Stimulated activated naive CD4-positive, alpha-beta T cell (primary cell): ENCODE measurements around the gene HNRNPC.

Source experiments
- DNase-seq, 6 experiments: peaks; one replicate each; lab custom pipeline; 2025; lab: John Stamatoyannopoulos, UW

Gene HNRNPC

DNA sequence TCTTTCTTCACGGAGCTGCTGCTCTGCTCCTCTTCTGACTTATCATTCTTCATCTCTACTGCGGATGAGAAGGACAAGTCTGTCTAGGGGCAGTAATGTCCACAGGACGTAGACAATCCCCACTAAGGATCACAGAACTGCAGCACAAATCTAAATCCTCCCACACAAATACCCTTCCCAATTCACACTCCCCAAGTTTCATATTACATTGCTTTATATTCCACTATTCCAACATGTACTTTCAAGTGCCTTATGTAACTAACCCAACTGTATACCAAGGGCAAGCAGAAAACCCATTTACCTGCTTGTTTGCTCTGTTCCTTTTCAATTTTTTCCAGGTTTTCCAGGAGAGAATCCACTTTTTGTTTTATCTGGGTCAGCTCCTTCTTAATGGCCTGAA lies 57.7 kb downstream of the HNRNPC start:
- DNase-seq: no peak

- no peak for DNase-seq
Measured at GRCh38 chr14:21210023-21210422, 59.2 kb downstream of the HNRNPC start.

DNA sequence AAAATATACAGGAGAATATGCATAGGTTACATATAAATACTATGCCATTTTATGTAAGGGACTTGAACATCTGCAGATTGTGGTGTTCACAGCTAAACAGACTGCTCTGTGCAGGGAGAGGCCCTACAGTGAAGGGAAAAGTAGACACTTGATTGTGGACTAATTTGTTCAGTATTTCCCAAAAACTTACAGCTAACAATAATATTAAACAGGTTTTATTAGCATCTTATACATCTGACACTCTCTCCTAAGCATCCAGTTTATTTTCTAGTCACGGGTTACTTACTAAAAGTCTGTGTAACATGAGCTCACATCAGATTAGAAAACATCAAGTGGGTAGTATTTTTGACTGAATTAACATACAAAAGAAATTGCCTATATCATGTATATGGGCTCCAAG lies 60.1 kb downstream of the HNRNPC start:
- no peak for DNase-seq

- DNase-seq: no peak
Measured at GRCh38 chr14:21208554-21208953, 60.7 kb downstream of the HNRNPC start.

- no peak for DNase-seq
Measured at GRCh38 chr14:21206753-21207684, 62.2 kb downstream of the HNRNPC start.

DNA sequence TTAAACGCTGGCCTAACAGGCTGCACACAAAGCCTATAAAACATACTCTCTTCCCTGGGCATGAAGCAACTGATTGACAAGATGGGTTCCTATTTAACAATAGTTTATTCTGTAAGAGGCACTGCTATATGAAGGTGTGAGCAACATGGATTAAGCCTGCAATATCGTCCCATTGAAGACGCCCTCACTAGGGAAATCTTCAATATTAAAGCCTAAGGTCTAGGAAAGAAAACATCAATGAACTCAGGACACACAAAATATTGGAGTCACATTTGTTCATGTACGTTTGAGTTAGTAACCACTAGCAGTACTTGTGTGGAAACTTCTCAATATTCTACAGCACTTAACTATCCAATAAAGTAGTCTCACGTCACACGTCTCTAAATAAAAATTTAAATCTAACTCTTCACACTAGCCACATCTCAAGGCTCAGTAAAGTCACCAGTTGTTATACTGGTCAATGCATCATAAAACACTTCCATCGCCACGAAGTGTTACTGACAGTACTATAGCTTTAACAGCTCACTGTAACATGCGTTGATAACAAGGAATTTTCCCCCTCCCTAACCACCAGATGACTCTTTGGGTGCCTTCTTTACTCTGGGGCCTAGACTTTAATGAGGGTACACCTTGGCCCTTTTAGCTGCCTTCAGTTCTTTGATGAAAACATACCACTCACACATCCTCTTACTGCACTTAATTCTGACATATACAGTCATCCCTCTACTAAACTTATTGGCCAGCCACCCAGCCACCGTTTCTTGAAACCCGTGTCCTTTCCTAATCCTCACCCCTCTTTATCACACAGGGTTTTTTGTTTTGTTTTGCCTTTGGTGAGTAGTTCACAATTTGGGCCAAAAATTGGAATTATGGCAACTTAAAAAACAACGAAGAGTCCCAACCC lies 63.3 kb downstream of the HNRNPC start:
- DNase-seq: no peak

DNA sequence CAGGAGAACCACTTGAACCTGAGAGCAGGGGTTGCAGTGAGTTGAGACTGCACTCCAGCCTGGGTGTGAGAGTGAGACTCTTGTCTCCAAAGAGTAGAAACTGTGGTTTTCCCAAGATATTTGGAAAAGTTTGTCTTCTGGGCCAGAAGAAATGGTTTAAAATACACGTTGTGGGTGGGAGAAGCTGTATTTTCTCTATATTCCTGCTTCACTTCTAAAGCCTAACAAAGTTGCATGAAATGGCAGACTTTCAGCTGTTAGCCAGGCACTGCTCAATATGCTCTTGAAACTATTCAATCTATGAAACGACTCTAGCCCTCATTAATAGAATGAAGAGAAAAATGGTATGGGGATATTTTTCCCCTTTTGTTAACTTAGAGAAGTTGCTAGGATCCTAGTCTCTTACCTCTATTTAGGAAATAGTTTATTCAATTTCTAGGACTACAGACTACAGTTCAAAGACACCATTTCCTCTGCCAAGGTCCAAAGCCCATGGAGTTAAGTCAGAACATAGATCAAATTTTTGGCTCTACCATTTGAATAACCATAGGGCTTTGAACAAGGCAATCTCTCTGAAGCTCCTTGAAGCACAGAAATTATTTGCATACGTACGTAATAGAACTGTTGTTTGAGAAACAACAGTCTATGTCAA lies 64.1 kb downstream of the HNRNPC start:
- DNase-seq: no peak

DNA sequence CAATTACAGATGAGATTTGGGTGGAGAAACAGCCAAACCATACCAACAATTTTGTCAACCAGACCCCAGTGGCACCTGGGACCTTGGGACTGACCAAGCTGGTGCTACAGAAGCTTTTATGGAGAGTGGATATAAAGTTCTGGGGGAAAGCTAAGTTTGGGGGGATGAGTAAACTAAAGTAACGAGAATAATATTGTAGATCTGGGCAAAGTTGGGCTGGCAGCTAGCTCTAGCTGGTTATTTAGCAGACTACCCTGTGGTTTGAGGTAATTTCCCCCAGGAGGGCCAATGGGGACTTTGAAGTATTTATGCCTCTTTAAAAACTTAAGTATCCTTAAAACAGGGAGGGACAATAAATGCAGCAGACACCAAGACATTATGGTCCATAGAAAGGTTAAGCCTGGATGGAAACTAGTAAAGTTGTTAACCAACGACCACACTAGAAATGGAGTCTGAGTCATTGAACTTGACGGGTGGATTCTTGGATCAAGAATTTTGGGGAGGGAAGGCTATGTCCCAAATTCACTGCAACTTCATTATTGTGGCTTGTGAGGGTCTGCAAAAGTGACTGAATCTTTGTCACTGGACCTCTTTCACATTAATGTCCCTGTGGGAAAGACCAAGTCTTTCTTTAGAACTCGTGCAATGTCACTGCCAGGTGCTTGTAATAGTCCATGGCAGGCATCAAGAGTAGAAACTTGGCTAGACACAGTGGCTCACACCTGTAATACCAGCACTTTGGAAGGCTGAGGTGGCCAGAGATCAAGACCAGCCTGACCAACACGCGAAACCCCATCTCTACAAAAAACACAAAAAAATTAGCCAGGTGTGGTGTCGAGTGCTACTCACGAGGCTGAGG lies 64.8 kb downstream of the HNRNPC start:
- DNase-seq: no peak

DNA sequence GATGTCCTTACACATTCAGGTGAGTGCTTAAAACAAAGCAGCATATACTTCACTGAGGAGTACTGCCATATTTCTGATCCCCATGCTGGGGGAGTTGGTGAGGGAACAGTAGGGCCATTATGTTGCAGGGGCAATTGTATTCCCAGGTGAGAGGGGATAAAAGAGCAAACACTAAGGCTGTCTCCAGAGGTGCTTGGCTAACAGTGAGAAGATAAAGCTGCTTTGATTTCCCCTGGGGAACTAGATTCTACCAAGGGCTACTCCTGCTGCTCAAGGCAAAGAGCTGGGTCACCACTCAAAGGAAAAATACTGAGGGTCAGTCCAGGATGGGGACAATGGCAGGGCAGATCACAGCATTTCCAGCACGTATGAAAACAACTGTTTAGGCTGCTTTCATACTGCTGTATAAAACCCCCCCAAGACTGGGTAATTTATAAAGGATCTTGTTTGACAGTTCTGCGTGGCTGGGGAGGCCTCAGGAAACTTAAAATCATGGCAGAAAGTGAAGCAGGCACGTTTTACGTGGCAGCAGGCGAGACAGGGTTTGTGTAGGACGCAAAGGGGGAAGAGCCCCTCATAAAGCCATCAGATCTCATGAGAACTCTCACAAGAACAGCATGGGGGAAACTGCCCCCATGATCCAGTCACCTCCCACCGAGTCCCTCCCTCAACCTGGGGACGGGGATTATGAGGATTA lies 65.6 kb downstream of the HNRNPC start:
- DNase-seq: no peak

DNA sequence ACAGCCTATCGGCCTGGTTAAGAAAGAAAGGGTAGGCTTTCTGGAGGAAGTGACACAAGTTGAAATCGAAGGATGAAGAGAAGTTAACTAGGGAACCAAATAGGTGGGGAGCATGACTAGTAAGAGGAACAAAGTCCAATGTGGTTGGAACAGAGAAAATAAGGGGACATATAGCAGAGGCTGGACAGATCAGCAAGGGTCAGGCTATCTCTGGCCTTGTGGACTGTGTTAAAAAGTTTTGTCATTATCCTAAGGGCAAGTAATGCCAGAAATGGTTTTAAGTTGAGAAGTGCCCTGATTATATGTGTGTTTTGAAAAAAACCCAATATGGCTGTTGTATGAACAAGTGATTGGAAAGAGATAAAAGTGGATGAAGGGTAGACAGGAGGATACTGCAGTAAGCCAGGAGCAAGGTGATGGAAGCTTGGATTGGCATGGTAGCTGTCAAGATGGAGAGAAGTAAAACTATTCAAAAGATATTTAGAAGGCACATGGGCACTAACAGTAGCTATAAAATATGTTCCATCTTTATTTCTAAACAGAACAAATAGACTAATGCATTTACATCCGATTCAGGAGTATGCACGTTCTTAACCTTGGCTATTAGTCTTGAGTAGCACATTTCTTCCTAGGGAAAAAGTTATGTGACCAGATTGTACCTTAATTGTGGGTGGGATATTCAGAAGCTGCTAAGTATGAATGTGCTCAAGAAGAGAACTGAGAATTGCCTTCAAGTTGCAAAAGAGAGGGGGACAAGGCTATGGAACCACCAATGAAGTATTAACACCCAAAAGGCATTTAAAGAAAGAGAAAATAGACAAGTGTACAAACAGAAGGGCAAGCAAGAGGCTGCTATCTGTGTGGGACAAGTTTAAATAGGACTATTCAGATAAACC lies 66.5 kb downstream of the HNRNPC start:
- peak in 1 of 6 experiments; percentile 5 for DNase-seq

- DNase-seq: no peak
Measured at GRCh38 chr14:21201732-21202462, 67.3 kb downstream of the HNRNPC start.

DNA sequence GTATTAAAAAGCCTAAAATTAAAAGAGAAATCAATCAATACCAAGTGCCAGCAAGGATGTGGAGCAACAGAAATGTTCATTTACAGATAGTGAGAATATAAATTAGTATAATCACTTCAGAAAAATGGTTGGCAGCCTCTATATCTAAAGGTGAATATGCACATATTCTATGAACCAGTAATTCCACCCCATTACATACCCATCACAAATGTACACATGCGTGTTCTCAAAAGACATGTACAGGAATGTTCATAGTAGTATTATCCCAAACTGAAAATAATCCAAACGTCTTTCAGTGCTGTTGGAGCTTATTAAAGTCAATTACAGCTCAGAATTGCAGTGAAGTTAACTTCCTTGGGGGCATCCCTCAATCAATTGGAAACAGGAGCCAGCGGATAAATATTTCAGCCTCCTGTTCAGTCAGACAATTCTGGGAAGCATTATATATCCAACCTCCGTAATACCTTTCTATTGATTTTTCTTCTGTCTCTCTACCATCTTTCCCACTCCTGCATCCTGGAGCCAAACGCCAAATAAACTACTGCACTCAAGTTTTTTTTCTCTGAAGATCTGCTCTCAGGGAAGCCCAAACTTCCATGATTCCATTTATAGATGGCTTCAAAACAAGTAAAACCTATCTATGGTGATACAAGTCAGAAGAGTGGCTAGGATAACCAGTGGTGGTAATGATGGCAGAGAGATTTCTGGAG lies 68.3 kb downstream of the HNRNPC start:
- DNase-seq: no peak

DNA sequence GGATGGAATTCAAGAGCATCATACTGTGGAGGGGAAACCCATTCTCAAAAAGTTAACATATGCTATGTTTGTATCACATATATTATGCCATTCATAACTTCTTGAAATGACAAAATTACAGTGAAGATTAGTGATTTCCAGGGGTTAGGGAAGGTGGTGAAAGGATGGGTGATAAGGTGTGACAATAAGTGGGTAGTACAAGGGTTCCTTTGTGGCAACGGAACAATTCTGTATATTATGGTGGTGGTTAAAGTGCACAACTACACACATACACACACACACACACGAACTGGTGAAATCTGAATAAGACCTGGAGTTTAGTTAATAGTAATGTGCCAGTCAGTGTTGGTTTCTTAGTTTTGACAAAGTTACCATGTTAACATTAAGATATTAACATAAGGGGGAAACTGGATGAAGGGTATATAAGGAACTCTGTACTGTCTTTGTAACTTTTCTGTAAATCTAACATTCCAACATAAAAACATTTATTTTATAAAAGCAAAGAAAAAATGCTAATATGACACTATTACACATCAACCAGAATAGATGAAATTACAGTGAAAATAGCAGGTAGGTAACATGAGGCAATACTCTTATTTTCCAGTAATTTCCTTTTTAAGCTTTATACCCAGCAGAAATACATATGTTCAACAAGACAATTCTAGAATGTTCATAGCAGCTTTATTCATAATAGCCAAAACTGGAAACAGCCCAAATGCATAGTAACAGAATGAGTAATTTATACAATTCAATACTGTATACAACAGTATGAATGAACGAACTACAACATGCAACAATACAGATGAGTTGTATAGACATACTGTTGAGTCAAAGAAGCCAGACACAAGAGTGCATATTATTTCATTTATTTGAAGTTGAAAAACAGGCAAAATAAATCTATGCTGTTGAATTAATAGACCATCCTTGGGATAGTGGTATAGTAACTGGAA lies 69.4 kb downstream of the HNRNPC start:
- no peak for DNase-seq

GRCh38 chr14:21197418-21198205 lies 71.6 kb downstream of the HNRNPC start:
- no peak for DNase-seq

GRCh38 chr14:21194597-21194996 lies 74.6 kb downstream of the HNRNPC start:
- DNase-seq: no peak

DNA sequence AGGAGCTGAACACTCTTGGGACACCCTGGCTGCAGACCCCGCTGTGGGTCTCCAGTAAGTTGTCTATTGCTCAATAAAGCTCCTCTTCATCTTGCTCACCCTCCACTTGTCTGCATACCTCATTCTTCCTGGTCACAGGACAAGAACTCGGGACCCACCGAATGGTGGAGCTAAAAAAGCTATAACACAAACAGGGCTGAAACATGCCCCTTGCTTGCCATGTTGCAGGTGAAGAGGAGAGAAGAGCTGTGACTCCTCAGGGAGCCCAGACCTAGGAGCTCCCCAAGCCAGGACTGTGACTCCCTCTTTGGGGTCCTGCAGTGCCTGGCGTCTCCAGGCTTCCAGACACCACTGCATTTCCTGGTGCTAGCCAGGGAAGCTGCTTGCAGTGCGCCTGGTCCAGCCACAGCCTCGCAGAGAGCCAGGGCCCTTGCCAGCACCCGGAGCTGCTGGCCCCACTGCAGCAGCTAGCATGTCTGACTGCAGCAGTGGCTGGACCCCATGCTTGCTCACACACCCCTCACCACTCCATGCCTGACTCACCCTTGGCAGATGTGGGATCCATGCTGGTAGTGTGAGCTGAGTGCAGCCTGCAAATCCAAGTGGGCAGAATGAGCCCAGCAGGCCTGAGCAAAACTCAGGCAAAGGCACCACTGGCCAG lies 76.2 kb downstream of the HNRNPC start:
- no peak for DNase-seq
